ENCODE data around the gene TFDP1.

The TFDP1 gene

DNA sequence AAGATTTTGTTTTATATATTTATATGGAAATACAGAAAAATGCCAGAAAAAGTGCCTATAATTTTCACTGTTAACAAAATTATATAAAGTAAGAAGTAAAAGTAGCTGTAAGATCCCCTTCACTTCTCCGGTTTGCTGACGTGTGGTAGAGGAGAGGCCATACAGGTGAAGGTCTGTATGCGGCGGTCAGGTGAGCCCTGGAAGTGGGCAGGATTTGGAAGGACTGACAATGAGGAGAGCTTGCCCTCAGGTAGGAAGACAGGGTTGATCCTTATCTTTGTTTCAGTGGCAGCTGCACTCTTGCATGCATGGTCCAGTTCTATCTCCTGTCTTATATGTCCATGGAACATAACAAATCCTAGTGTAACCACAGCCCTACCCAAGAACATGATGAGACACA lies 16.9 kb upstream of the TFDP1 start:
- no peak overlapping the region for H3K4me3 ChIP-seq (ENCODE audit: low read length)
- no peak for TF ChIP-seq CTCF (conservative IDR thresholded peaks at IDR 0.05; ENCODE audit: low read depth, low read length)
- no peak for DNase-seq (ENCODE audit: low read depth)

DNA sequence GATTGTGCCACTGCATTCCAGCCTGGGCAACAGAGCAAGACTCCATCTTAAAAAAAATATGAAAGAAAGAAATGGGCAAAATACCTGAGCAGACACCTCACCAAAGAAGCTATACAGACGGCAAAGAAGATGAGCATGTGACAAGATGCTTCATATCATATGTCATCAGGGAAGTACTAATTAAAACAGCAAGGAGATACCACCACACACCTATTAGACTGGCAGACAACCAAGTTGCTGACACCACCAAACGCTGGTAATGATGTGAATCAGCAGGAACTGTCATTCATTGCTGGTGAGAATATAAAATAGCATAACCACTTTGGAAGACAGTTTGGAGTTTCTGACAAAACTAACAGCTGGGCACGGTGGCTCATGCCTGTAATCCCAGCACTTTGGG lies 11.5 kb upstream of the TFDP1 start:
- no peak for DNase-seq (ENCODE audit: low read depth)
- H3K4me3 ChIP-seq (ENCODE audit: low read length), result no peak overlapping the region
- TF ChIP-seq CTCF (conservative IDR thresholded peaks at IDR 0.05; ENCODE audit: low read depth, low read length), result no peak

GRCh38 chr13:113576597-113576996 lies 8.0 kb upstream of the TFDP1 start:
- no peak overlapping the region for H3K4me3 ChIP-seq (ENCODE audit: low read length)
- DNase-seq (ENCODE audit: low read depth), result no peak
- TF ChIP-seq CTCF (conservative IDR thresholded peaks at IDR 0.05; ENCODE audit: low read depth, low read length), result no peak

- TF ChIP-seq CTCF (conservative IDR thresholded peaks at IDR 0.05; ENCODE audit: low read depth, low read length), result no peak
- H3K4me3 ChIP-seq (ENCODE audit: low read length), result no peak overlapping the region
- no peak for DNase-seq (ENCODE audit: low read depth)
Observed at GRCh38 chr13:113577881-113578435, 6.6 kb upstream of the TFDP1 start.

GRCh38 chr13:113579686-113580085 lies 4.9 kb upstream of the TFDP1 start:
- TF ChIP-seq CTCF (conservative IDR thresholded peaks at IDR 0.05; ENCODE audit: low read depth, low read length), result no peak
- no peak for DNase-seq (ENCODE audit: low read depth)
- no peak overlapping the region for H3K4me3 ChIP-seq (ENCODE audit: low read length)

DNA sequence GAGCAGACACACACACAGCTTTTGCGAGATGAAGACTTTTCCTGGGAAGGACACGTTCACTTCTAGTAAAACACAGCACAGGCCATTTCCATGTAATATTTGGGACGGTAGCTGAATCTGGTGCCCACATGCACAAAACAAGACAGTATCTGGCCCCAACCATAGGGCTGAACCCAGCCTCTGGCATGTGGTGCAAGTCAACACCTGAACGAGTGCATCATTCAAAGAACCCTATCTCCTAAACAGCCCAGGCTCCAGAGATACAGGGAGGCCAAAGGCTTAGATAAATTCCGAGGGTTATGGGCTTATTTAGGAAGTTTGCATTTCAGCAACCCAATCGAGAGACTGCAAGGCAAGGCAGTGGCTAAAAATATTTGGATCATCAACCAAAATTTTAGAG lies 2.7 kb upstream of the TFDP1 start:
- TF ChIP-seq CTCF (conservative IDR thresholded peaks at IDR 0.05; ENCODE audit: low read depth, low read length), result no peak
- no peak overlapping the region for H3K4me3 ChIP-seq (ENCODE audit: low read length)
- no peak for DNase-seq (ENCODE audit: low read depth)

DNA sequence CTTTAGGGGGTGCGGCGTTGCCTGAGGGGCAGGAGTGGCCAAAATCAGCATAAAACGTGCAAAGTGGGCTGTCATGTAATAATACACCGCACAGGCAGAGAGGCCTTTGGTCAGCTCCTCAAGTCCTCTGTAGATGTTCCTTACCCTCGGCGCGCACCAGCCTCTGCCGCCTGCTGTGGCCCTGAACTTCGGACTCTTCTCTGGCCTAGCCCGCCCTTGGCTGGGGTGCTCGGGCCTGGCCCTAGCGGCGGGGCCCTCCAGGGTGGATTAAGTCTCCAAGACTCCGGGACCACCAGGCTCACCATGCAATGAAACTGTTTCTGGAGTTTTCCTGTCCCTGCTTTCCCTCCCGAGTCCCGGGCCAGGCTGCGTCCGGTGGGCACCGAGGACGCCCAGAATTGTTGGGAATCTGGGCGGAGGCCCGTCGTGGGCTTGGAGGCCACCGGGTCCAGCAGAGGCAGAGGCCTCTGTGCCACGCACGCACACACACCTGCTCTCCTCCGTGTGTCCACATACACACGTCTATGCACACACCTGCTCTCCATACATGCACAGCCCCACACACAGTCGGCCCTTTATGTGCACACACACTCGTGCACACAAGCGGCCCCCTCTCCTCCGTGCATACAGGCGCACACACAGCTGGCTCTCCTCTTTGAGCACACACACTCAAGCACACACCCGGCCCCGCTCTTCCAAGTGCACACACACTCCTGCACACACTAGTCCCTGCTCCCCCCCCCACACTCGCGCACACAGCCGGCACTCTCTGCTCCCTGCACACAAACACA lies 1.5 kb upstream of the TFDP1 start:
- H3K4me3 ChIP-seq (ENCODE audit: low read length), result no peak overlapping the region
- no peak for DNase-seq (ENCODE audit: low read depth)
- TF ChIP-seq CTCF (conservative IDR thresholded peaks at IDR 0.05; ENCODE audit: low read depth, low read length), result no peak

Measured in retinal pigment epithelial cell (primary cell).